Upper lobe of left lung (tissue), 6 donors: ENCODE measurements around the gene ECHS1. TPM values are rescaled to one million over a fixed set of nuclear protein-coding genes. Genes with fewer than 3 reads are reported as not detected.

Experiments used
- ATAC-seq, 2 donors: fragments of 200-7000 bp; cut with Tn5 transposase; one replicate each; pipeline ENCODE4 v1.9.1; 2022; ENCODE audit warnings: mild to moderate bottlenecking in 2 of 2, moderate library complexity in 2 of 2; ENCODE audit not compliant: low FRiP score in 2 of 2
- DNase-seq, 2 donors: peaks; one replicate each; pipeline ENCODE4 v3.0.0-alpha.2; 2019 to 2020
- H3K27ac ChIP-seq, 4 donors: fragments of 200-600 bp; sonication (generic); one replicate each; pipeline ENCODE4 v1.5.1; 2016 to 2019
- H3K27me3 ChIP-seq, 4 donors: fragments of 200-600 bp; sonication (generic); one replicate each; pipeline ENCODE4 v1.5.1; 2017 to 2019
- H3K36me3 ChIP-seq, 4 donors: fragments of 200-600 bp; sonication (generic); one replicate each; pipeline ENCODE4 v1.5.1; 2016 to 2019
- H3K4me1 ChIP-seq, 4 donors: fragments of 200-600 bp; sonication (generic); one replicate each; pipeline ENCODE4 v1.5.1; 2018 to 2019
- H3K4me3 ChIP-seq, 4 donors: fragments of 200-600 bp; sonication (generic); one replicate each; pipeline ENCODE4 v1.5.1; 2017 to 2019; ENCODE audit warnings: mild to moderate bottlenecking in 2 of 4, moderate library complexity in 1 of 4
- H3K9me3 ChIP-seq, 4 donors: fragments of 200-600 bp; sonication (generic); one replicate each; pipeline ENCODE4 v1.5.1; 2018 to 2019
- CTCF ChIP-seq, 6 experiments: fragments of 450-650 bp in 4 of 6; fragments of 200-600 bp in 2 of 6; sonication (generic) in 2 of 6; IDR thresholded peaks; one replicate each; pipeline ENCODE4 v1.5.1; 2016 to 2019; ENCODE audit warnings: antibody characterized with exemption in 6 of 6
- EP300 ChIP-seq, 4 donors: sonication (generic); formaldehyde crosslinking; IDR thresholded peaks; one replicate each; pipeline ENCODE4 v1.5.1; 2017; ENCODE audit warnings: antibody characterized with exemption in 4 of 4, control low read depth in 2 of 4
- POLR2A ChIP-seq, 4 donors: fragments of 450-650 bp; IDR thresholded peaks; one replicate each; pipeline ENCODE4 v1.5.1; 2016 to 2017; ENCODE audit warnings: antibody characterized with exemption in 4 of 4, mild to moderate bottlenecking in 2 of 4
- POLR2AphosphoS5 ChIP-seq, 2 donors: sonication (generic); formaldehyde crosslinking; IDR thresholded peaks; one replicate each; pipeline ENCODE4 v1.5.1; 2017; ENCODE audit warnings: antibody characterized with exemption in 2 of 2
- WGBS, 2 donors: methylation state at CpG; one replicate each; pipeline ENCODE4 v1.1.5; 2017 to 2018; 5-methylcytosine and 5-hydroxymethylcytosine counted together
- total RNA-seq, 6 donors: library from RNA; depleted of rRNA in 4 of 6; stranded (reverse); fragments of >200 nt in 4 of 6; gene quantifications; one replicate each; pipeline versions ENCODE4 v1.1.0 to v1.2.1, GENCODE V29; 2016 to 2021
- donor health status: DM: no; HTN: no; CAD: no; lungs with moderate emphysema.
- donor health status: DM: no; HTN: yes; CAD: no; lungs with severe emphysema.

ECHS1 gene
- total RNA-seq, 6 donors from 2014 or later, result 32.5 to 69.6 (median 53.2) TPM

DNA sequence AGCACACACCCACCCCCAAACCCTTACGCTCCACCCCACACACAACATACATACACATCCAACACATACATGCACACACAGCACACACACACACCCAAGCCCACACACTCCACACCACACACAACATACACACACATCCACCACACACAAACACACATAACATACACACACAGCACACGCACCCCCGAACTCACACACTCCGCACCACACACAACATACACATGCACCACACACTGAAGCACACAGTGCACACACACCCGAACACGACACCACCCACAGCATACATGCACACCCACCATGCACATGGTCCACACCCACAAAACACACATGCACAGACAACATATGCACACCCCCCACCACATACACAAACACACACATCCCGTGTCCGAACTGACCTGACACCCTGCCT lies 24.0 kb downstream of the ECHS1 start:
- H3K27ac ChIP-seq, result no peak overlapping the region
- H3K4me3 ChIP-seq, result no peak overlapping the region
- no peaks in the 10 kb centered on the region for H3K36me3 ChIP-seq
- H3K4me1 ChIP-seq, result no peaks in the 10 kb centered on the region
- TF ChIP-seq POLR2A (IDR thresholded peaks at IDR 0.05) (no peak), CTCF (IDR thresholded peaks at IDR 0.05) (no peak), EP300 (IDR thresholded peaks at IDR 0.05) (no peak), POLR2AphosphoS5 (IDR thresholded peaks at IDR 0.05) (no peak)
- no peaks in the 10 kb centered on the region for H3K9me3 ChIP-seq
- DNase-seq (no peak), ATAC-seq (no peak)
- peaks cover 0 to 15% (median 2%) of the 10 kb centered on the region in 4 donors for H3K27me3 ChIP-seq
- 84 to 87% methylated on average over 8 of the region's 8 CpGs for WGBS, 2 donors

GRCh38 chr10:133347710-133348517 lies 25.2 kb downstream of the ECHS1 start:
- Histone ChIP-seq H3K4me1 (no peaks in the 10 kb centered on the region), H3K27me3 (peaks cover 0 to 15% (median 2%) of the 10 kb centered on the region in 4 donors), H3K9me3 (no peaks in the 10 kb centered on the region), H3K27ac (no peak overlapping the region), H3K4me3 (no peak overlapping the region), H3K36me3 (no peaks in the 10 kb centered on the region)
- no peak for ATAC-seq
- TF ChIP-seq CTCF (IDR thresholded peaks at IDR 0.05) (no peak), POLR2AphosphoS5 (IDR thresholded peaks at IDR 0.05) (no peak), EP300 (IDR thresholded peaks at IDR 0.05) (no peak), POLR2A (IDR thresholded peaks at IDR 0.05) (no peak)
- WGBS, 2 donors, result 41 to 61% methylated on average over 6 to 9 of the region's 16 CpGs
- peak in 1 of 2 donors; percentile 71 for DNase-seq

DNA sequence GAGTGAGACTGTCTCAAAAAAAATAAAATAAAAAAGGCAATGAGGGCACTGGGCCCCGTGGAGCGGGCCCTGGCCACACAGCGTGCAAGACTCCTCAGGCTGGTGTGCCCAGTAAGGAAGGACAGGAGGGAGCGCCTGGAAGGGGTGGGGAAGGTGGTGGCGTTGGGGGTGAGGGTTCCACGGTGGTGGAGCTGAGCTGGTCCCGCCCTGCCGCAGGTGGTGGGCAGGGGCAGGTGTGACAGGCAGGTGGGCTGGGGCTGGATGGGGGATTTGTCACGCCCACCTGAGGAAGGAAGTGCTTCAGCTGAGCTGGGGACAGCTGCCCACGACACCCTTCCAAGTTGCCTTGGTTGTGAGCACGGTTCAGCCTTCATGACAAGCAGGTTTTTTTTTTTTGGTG lies 26.7 kb downstream of the ECHS1 start:
- no peaks in the 10 kb centered on the region for H3K4me1 ChIP-seq
- H3K9me3 ChIP-seq, result no peaks in the 10 kb centered on the region
- no peak overlapping the region for H3K4me3 ChIP-seq
- no peak overlapping the region for H3K27ac ChIP-seq
- 50 to 53% methylated on average over 11 of the region's 11 CpGs for WGBS, 2 donors
- H3K27me3 ChIP-seq, result peaks cover 0 to 15% (median 2%) of the 10 kb centered on the region in 4 donors
- TF ChIP-seq POLR2AphosphoS5 (IDR thresholded peaks at IDR 0.05), result no peak
- TF ChIP-seq POLR2A (IDR thresholded peaks at IDR 0.05), result no peak
- TF ChIP-seq EP300 (IDR thresholded peaks at IDR 0.05), result no peak
- no peak for TF ChIP-seq CTCF (IDR thresholded peaks at IDR 0.05)
- DNase-seq (peak in 1 of 2 donors; percentile 67), ATAC-seq (no peak)
- H3K36me3 ChIP-seq, result no peaks in the 10 kb centered on the region

- WGBS, 2 donors, result 66 to 72% methylated on average over 5 of the region's 5 CpGs
- H3K9me3 ChIP-seq, result no peaks in the 10 kb centered on the region
- ATAC-seq, result no peak
- peaks cover 0 to 15% (median 2%) of the 10 kb centered on the region in 4 donors for H3K27me3 ChIP-seq
- H3K36me3 ChIP-seq, result no peaks in the 10 kb centered on the region
- no peaks in the 10 kb centered on the region for H3K4me1 ChIP-seq
- H3K4me3 ChIP-seq, result no peak overlapping the region
- DNase-seq, result no peak
- no peak for TF ChIP-seq POLR2A (IDR thresholded peaks at IDR 0.05)
- no peak for TF ChIP-seq EP300 (IDR thresholded peaks at IDR 0.05)
- TF ChIP-seq POLR2AphosphoS5 (IDR thresholded peaks at IDR 0.05), result no peak
- no peak for TF ChIP-seq CTCF (IDR thresholded peaks at IDR 0.05)
- H3K27ac ChIP-seq, result no peak overlapping the region
These were observed 28.9 kb downstream of the ECHS1 start for GRCh38 chr10:133344236-133344635.

DNA sequence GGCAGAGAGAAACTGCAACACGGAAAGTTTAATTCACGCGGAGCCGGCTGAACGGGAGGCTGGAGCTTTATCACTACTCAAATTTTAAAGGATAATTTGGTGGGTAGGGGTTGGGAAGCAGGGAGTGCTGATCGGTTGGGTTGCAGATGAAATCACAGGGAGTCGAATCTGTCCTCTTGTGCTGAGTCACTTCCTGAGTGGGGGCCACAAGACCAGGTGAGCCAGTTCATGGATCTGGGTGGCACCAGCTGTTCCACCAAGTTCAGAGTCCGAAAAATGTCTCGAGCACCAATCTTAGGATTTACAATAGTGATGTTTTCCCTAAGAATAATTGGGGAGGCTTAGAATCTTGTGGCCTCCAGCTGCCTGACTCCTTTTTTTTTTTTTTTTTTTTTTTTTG lies 29.6 kb downstream of the ECHS1 start:
- H3K27ac ChIP-seq, result no peak overlapping the region
- no peak for DNase-seq
- no peak overlapping the region for H3K4me3 ChIP-seq
- no peaks in the 10 kb centered on the region for H3K36me3 ChIP-seq
- H3K4me1 ChIP-seq, result no peaks in the 10 kb centered on the region
- WGBS, 2 donors, result 61 to 74% methylated on average over 9 of the region's 9 CpGs
- H3K9me3 ChIP-seq, result no peaks in the 10 kb centered on the region
- no peak for TF ChIP-seq POLR2A (IDR thresholded peaks at IDR 0.05)
- TF ChIP-seq EP300 (IDR thresholded peaks at IDR 0.05), result no peak
- TF ChIP-seq POLR2AphosphoS5 (IDR thresholded peaks at IDR 0.05), result no peak
- no peak for TF ChIP-seq CTCF (IDR thresholded peaks at IDR 0.05)
- ATAC-seq, result no peak
- H3K27me3 ChIP-seq, result peaks cover 0 to 15% (median 2%) of the 10 kb centered on the region in 4 donors
